ENCODE data around the gene LRMDA. TPM values are rescaled to one million over a fixed set of nuclear protein-coding genes. Genes with fewer than 3 reads are reported as not detected.

Gene LRMDA
- total and polyA plus RNA-seq, 2 donors from 2014 or later, result 23.2 to 48.6 TPM

DNA sequence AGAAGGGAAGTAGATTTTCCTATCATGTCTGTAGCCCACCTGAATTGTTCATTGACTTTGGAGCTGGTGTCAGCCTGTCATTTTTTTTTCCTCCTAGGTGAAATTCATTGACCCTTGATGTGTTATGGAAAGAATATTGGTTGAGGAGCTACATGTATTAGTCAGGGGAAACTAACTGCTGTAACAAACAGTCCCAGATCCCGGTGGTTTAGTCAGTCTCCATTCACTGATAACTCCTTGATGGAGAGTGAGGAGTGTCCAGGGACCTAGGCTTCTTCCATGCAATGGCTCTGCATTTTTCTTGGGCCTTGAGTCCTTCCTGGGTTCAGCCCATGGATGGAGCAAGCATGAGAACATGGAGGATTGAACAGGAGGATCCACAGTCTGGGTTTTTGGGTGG is 643.2 kb downstream of the LRMDA start:
- no peaks in the 10 kb centered on the region for H3K27me3 ChIP-seq (ENCODE audit: control insufficient read depth, insufficient read depth, low read length)
- intact Hi-C loops (cut with DNase I), result no loop called here
- no peaks in the 10 kb centered on the region for H3K36me3 ChIP-seq (ENCODE audit: control insufficient read depth in 2 of 3, insufficient read depth in 3 of 3, low read length in 3 of 3)
- H3K9me3 ChIP-seq (ENCODE audit: control insufficient read depth in 2 of 3, insufficient read depth in 1 of 3, low read length in 3 of 3), result no peaks in the 10 kb centered on the region
- no peak overlapping the region for H3K27ac ChIP-seq (ENCODE audit: low read depth in 2 of 2, low read length in 2 of 2)
- TF ChIP-seq, protein P1, sequence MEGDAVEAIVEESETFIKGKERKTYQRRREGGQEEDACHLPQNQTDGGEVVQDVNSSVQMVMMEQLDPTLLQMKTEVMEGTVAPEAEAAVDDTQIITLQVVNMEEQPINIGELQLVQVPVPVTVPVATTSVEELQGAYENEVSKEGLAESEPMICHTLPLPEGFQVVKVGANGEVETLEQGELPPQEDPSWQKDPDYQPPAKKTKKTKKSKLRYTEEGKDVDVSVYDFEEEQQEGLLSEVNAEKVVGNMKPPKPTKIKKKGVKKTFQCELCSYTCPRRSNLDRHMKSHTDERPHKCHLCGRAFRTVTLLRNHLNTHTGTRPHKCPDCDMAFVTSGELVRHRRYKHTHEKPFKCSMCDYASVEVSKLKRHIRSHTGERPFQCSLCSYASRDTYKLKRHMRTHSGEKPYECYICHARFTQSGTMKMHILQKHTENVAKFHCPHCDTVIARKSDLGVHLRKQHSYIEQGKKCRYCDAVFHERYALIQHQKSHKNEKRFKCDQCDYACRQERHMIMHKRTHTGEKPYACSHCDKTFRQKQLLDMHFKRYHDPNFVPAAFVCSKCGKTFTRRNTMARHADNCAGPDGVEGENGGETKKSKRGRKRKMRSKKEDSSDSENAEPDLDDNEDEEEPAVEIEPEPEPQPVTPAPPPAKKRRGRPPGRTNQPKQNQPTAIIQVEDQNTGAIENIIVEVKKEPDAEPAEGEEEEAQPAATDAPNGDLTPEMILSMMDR (IDR thresholded peaks at IDR 0.05; ENCODE audit: borderline replicate concordance, extremely low read depth, insufficient read depth), result no peak
- no peak overlapping the region for H3K4me3 ChIP-seq (ENCODE audit: low read length in 3 of 3)
- peaks cover 0 to 3% (median 3%) of the 10 kb centered on the region in 3 donors for H3K4me1 ChIP-seq (ENCODE audit: control insufficient read depth in 2 of 3, insufficient read depth in 2 of 3, low read depth in 1 of 3, low read length in 3 of 3)
- no peak overlapping the region for H3K9ac ChIP-seq (ENCODE audit: low read length in 3 of 3)
- no peak for DNase-seq
- FAIRE-seq, result no peak

DNA sequence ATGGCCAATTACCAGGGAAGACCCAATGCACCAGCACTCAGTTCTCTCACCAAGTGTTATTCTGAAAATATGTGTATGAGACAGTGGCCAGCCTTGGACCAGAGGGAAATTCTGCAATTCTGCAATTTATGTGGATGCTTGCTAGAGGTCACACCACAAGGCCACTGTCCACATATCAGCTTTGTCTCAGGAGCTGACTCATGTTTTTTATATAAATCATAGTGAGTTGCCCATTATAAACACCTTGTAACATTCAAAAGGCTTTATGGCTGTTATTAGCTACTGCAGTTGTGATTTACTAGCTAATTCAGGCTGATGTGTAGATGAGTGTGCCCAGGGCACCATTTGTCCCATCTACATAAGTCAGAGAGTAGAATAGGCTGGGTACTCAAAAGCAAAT is 649.0 kb downstream of the LRMDA start:
- Histone ChIP-seq H3K36me3 (ENCODE audit: control insufficient read depth in 2 of 3, insufficient read depth in 3 of 3, low read length in 3 of 3) (no peaks in the 10 kb centered on the region), H3K4me1 (ENCODE audit: control insufficient read depth in 2 of 3, insufficient read depth in 2 of 3, low read depth in 1 of 3, low read length in 3 of 3) (peaks cover 0 to 10% (median 1%) of the 10 kb centered on the region in 3 donors), H3K27ac (ENCODE audit: low read depth in 2 of 2, low read length in 2 of 2) (no peak overlapping the region), H3K9ac (ENCODE audit: low read length in 3 of 3) (no peak overlapping the region), H3K27me3 (ENCODE audit: control insufficient read depth, insufficient read depth, low read length) (no peaks in the 10 kb centered on the region), H3K9me3 (ENCODE audit: control insufficient read depth in 2 of 3, insufficient read depth in 1 of 3, low read length in 3 of 3) (no peaks in the 10 kb centered on the region), H3K4me3 (ENCODE audit: low read length in 3 of 3) (no peak overlapping the region)
- FAIRE-seq (no peak), DNase-seq (no peak)
- TF ChIP-seq, protein P1 (IDR thresholded peaks at IDR 0.05; ENCODE audit: borderline replicate concordance, extremely low read depth, insufficient read depth), result no peak
- intact Hi-C loops (cut with DNase I), result no loop called here

DNA sequence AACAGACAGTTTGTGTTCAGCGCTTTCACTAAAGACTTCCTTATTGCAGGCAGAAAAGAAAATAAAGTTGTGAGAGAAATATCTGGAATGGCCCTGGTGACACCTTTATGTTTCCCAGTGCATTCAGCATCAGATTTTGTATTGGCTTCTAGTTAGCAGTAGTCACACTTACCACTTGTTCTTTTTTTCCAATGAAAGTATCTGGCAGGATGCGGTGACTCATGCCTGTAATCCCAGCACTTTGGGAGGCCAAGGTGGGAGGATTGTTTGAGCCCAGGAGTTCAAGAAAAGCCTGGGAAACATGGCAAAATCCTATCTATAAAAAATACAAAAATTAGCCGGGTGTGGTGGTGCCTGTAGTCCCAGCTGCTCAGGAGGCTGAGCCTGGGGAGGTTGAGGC is 649.6 kb downstream of the LRMDA start:
- H3K27me3 ChIP-seq (ENCODE audit: control insufficient read depth, insufficient read depth, low read length), result no peaks in the 10 kb centered on the region
- no peaks in the 10 kb centered on the region for H3K9me3 ChIP-seq (ENCODE audit: control insufficient read depth in 2 of 3, insufficient read depth in 1 of 3, low read length in 3 of 3)
- intact Hi-C loops (cut with DNase I), result no loop called here
- FAIRE-seq, result no peak
- TF ChIP-seq, protein P1 (IDR thresholded peaks at IDR 0.05; ENCODE audit: borderline replicate concordance, extremely low read depth, insufficient read depth), result no peak
- peaks cover 0 to 15% (median 6%) of the 10 kb centered on the region in 3 donors for H3K4me1 ChIP-seq (ENCODE audit: control insufficient read depth in 2 of 3, insufficient read depth in 2 of 3, low read depth in 1 of 3, low read length in 3 of 3)
- no peak for DNase-seq
- no peaks in the 10 kb centered on the region for H3K36me3 ChIP-seq (ENCODE audit: control insufficient read depth in 2 of 3, insufficient read depth in 3 of 3, low read length in 3 of 3)
- no peak overlapping the region for H3K27ac ChIP-seq (ENCODE audit: low read depth in 2 of 2, low read length in 2 of 2)
- no peak overlapping the region for H3K9ac ChIP-seq (ENCODE audit: low read length in 3 of 3)
- no peak overlapping the region for H3K4me3 ChIP-seq (ENCODE audit: low read length in 3 of 3)

DNA sequence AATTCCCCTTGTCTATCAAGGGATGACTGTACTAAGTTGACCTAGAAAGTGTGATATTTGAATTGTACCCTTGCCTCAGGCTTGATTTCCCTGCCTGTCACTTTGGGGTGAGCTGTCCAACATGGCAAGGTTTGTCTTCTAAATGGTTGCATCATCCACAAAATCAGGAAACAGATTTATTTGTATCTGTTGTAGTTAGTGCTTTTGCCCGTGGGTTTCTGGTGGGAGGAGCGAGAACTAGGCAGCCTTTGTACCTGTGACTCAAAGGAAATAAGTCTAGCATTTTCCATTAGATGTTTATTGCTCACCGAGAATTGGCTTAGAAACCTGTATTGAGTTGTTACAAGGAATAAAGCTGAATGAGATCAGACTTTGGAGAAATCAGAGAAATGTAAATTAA is 650.8 kb downstream of the LRMDA start:
- H3K9ac ChIP-seq (ENCODE audit: low read length in 3 of 3), result no peak overlapping the region
- FAIRE-seq, result no peak

More for the DNA sequence above, 650.8 kb downstream of the LRMDA start:
- TF ChIP-seq, protein P1 (IDR thresholded peaks at IDR 0.05; ENCODE audit: borderline replicate concordance, extremely low read depth, insufficient read depth), result no peak
- no peaks in the 10 kb centered on the region for H3K9me3 ChIP-seq (ENCODE audit: control insufficient read depth in 2 of 3, insufficient read depth in 1 of 3, low read length in 3 of 3)
- H3K27me3 ChIP-seq (ENCODE audit: control insufficient read depth, insufficient read depth, low read length), result no peaks in the 10 kb centered on the region
- no peak overlapping the region for H3K27ac ChIP-seq (ENCODE audit: low read depth in 2 of 2, low read length in 2 of 2)
- H3K4me3 ChIP-seq (ENCODE audit: low read length in 3 of 3), result no peak overlapping the region
- intact Hi-C loops (cut with DNase I), result no loop called here
- no peak for DNase-seq
- no peaks in the 10 kb centered on the region for H3K36me3 ChIP-seq (ENCODE audit: control insufficient read depth in 2 of 3, insufficient read depth in 3 of 3, low read length in 3 of 3)
- peaks cover 3 to 21% (median 16%) of the 10 kb centered on the region in 3 donors for H3K4me1 ChIP-seq (ENCODE audit: control insufficient read depth in 2 of 3, insufficient read depth in 2 of 3, low read depth in 1 of 3, low read length in 3 of 3)
